Activated CD8-positive, alpha-beta memory T cell treated with anti-CD3 and anti-CD28 coated beads for 36 hours (primary cell): Measurements from ENCODE around the gene PIM1. TPM values are rescaled to one million over a fixed set of nuclear protein-coding genes. Genes with fewer than 3 reads are reported as not detected.

Source experiments
- CTCF ChIA-PET: fragments of 350-600 bp; sonication (Branson Sonifier 250); formaldehyde crosslinking; loops from one replicate; lab custom pipeline; 2021; ENCODE audit warnings: antibody characterized with exemption; lab: Charles Lee
- POLR2A ChIA-PET: fragments of 350-600 bp; sonication (Branson Sonifier 250); formaldehyde crosslinking; loops from one replicate; lab custom pipeline; 2021; ENCODE audit warnings: antibody characterized with exemption; lab: Charles Lee
- total RNA-seq, 2 experiments: library from RNA; stranded (reverse); gene quantifications; one replicate each; pipeline ENCODE4 v1.2.3, GENCODE V29; 2021

The PIM1 gene
- total RNA-seq, 2 experiments from 2014 or later: 135 to 139 TPM

DNA sequence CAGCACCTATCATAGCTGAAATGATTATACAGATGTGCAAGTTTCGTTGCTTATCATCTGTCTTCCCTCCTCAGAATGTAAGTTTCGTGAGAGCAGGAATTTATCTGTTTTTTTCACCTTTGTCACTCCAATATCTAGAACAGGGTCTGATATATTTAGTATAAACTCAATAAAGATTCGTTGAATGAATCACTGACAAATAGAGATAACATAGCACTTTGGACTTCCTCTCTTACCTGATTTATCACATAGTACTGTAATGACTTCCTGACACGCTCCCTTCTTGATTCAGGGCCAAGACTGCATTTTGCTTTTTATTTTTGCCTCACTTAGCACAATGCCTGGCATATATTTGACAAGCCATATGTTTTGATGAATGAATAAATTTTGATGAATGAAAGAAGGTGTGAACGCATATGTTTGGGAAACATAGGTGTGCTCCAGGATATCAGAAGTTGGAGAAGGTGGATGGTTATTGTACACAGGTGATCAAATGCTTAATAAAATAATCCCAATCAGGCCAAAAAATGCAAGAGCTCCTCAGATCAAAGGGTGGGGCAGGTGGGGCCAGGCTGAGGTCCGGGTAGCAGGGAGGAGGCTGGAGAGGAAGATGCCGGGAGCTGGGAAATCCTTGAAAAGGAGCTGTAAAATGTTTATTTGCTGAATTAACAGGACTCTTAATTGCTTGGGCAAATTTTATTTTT, 33.0 kb downstream of the PIM1 start:
- ChIA-PET POLR2A (interaction anchor here (0.6 kb wide), 4 partner anchors 27 to 151 kb away, joined by 3 to 4 read pairs (median 4); no protein-coding TSS in a partner anchor), CTCF (interaction anchor here (0.7 to 23.6 kb wide), 3 partner anchors 27 to 196 kb away, joined by 3 to 444 read pairs (median 12); no protein-coding TSS in a partner anchor)

DNA sequence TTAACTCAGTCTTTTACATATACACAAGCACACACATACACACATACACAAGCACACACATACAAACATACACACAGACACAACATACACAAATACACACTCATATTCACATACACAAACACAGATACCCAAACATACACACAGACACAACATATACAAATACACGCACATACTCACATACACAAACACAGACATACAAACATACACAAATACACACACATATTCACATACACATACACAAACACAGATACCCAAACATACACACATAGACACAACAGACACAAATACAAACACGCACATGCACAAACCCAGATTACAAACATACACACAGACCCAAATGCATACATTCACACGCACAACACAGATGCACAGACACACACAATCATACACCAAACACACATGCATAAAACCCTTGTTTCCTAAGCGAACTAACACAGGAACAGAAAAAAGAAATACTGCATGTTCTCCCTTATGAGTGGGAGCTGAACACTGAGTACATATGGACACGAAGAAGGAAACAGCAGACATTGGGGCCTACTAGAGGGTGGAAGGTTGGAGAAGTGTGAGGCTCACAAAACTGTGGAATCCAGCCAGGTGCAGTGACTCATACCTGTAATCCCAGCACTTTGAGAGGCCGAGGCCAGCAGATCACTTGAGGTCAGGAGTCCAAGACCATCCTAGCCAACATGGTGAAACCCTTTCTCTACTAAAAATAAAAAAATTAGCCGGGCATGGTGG, 34.2 kb downstream of the PIM1 start:
- ChIA-PET POLR2A (interaction anchor here (1.6 kb wide), 1 partner anchor 31 kb away, joined by 4 read pairs; no protein-coding TSS in a partner anchor), CTCF (interaction anchor here (0.7 to 23.6 kb wide), 5 partner anchors 28 to 197 kb away, joined by 3 to 444 read pairs (median 12); no protein-coding TSS in a partner anchor)

DNA sequence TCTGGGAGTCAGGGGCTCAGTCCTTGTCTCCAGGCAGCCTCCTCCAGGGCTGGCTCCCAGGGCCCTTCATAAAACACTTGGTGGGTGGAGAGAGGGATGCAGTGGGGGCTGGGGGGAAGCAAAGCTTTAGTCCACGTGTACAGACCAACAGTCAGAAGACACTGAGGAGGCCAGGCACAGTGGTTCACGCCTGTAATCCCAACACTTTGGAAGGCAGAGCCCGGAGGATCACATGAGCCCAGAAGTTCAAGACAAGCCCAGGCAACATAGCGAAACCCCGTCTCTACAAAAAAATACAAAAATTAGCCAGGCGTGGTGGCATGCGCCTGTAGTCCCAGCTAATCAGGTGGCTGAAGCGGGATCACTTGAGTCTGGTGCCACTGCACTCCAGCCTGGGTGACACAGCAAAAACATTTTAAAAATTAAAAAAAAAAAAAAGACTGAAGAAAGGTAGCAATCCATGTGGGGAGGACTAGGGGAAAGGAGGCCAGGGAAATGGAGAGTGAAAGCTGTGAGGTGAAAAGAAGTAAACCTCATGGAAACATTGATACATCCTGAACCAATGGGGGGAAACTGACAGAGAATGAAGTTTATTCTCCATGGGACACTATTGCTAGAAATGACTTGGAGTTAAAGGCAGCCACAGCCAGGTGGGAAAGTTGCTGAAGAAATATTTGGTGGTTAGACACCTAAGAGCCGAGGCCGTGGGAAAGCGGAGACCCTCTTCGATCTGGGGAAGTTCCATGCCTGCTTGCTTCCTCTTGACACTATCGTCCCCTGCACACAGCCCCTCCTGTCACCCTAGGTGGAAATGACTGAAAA, 35.4 kb downstream of the PIM1 start:
- ChIA-PET CTCF (interaction anchor here (0.5 to 23.6 kb wide), 11 partner anchors 16 to 440 kb away, joined by 3 to 444 read pairs (median 4); no protein-coding TSS in a partner anchor), POLR2A (interaction anchor here (0.5 to 1.6 kb wide), 4 partner anchors 30 to 189 kb away, joined by 3 to 4 read pairs (median 4); no protein-coding TSS in a partner anchor)

DNA sequence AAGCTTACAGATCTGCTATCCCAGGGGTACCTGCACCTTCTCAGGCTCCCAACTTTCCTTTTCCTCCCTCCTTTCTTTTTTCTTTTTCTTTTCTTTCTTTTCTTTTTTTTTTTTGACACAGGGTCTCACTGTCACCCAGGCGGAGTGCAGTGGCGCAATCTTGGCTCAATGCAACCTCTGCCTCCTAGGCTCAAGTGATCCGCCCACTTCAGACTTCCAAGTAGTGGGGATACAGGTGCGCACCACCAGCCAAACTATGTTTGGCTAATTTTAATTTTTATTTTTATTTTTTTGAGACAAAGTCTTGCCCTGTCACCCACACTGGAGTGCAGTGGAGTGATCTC, 36.0 kb downstream of the PIM1 start:
- POLR2A ChIA-PET: interaction anchor here (0.5 to 1.6 kb wide), 2 partner anchors 30 to 33 kb away, joined by 4 read pairs; no protein-coding TSS in a partner anchor
- CTCF ChIA-PET: interaction anchor here (0.5 to 23.6 kb wide), 9 partner anchors 16 to 440 kb away, joined by 3 to 444 read pairs (median 4); no protein-coding TSS in a partner anchor

DNA sequence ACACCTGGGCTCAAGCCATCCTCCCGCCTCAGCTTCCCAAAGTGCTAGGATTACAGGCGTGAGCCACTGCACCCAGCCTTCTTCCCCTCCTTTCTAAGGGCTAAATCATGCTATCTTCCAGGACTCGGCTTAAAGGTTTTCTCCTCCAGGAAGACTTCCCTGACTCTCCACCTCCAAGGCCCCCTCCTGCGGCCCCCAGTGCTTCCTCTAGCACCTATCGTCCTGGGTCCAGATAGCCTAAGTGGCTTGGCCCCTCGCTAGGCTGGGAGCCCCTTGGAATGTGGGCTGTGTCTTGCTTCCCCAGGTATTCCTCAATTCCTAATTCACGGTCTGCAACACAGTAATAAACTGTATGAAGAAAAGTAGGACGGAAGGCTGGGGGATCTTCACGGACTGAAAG, 36.7 kb downstream of the PIM1 start:
- ChIA-PET POLR2A (no interaction called here), CTCF (interaction anchor here (0.8 to 23.6 kb wide), 7 partner anchors 16 to 439 kb away, joined by 3 to 444 read pairs (median 6); partner anchors contain the start of gene PIM1)

DNA sequence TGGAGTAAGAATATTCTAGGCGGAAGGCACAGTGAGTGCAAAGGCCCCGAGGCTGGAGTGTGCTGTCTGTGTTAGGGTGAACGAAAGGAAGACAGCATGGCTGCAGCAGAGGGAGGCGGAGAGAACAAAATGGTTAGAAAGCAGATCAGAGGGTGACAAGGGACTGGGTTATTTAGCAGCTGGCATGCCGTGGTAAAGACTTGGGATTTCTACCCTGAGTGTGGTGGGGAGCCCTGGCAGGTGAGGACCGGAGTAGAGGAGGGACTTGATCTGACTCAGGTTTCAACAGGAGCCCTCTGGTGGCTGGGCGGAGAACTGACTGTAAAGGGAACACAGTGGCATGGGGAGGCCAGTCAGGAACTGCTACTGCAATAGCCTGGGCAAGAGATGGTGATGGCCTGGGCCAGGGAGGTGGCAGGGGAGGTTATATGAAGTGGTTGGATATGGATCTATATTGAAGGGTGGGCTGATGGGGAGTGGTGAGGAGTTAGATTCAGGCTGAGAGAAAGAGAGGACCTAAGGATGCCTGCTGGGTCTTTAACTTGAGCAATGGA, 38.0 kb downstream of the PIM1 start:
- POLR2A ChIA-PET: interaction anchor here (1.0 kb wide), 2 partner anchors 24 to 35 kb away, joined by 3 to 6 read pairs; no protein-coding TSS in a partner anchor
- CTCF ChIA-PET: interaction anchor here (1.1 to 23.6 kb wide), 9 partner anchors 9 to 440 kb away, joined by 3 to 444 read pairs (median 18); partner anchors contain the start of genes C6orf89 and PIM1

DNA sequence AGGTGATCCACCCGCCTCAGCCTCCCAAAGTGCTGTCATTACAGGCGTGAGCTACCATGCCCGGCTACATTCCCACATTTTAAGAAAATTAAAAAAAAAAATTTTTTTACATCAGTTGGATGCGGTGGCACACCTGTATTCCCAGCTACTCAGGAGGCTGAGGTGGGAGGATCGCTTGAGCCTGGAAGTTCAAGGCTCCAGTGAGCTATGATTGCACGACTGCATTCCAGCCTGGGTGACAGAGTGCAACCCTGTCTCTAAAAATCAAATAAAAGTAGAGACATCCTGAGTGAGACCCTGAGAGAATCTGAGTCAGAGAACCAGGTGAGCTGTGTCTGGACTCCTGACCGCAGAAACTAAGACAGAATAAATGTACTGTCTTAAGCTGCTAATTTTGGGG, 38.8 kb downstream of the PIM1 start:
- POLR2A ChIA-PET: interaction anchor here (0.8 to 2.0 kb wide), 4 partner anchors 35 to 180 kb away, joined by 4 to 7 read pairs (median 4); no protein-coding TSS in a partner anchor
- CTCF ChIA-PET: interaction anchor here (0.8 to 23.6 kb wide), 13 partner anchors 18 to 333 kb away, joined by 3 to 444 read pairs (median 11); partner anchors contain the start of genes C6orf89 and PIM1

DNA sequence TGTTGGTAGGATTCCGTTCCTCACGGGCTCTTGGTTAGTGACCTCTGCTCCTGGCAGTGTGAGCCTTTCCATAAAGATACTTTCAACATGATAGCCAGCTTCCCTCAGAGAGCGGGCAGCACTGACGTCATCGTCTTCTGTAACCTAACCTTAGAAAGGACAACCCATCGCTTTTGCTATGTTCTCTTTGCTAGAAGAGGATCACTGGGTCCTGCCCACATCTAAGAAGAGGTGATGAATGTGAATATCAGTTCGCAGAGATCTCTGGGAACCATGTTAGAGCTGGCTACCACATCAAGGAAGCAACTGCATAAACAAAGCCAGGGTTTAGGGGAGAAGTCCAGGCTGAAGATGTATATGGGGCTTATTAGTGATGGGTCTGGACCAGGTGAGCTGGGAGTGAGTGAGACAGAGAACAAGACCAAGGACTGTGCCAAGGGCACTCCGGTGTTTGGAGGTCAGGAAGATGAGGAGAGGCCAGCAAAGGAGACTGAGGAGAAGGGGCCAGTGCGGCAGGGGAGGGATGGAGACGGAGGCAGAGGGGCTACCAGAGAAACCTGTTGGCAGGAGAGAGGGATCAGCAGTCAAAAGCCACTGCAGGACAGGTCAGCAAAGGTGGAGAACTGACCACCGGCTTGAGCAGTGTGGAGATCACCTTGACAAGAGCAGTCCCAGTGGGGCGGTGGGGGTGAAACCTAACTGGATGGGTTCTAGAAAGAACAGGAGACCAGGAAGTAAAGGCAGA, 39.7 kb downstream of the PIM1 start:
- ChIA-PET POLR2A (interaction anchor here (0.8 to 2.0 kb wide), 7 partner anchors 36 to 224 kb away, joined by 3 to 7 read pairs (median 4); partner anchors contain the start of gene MTCH1), CTCF (interaction anchor here (0.7 to 23.6 kb wide), 28 partner anchors 11 to 334 kb away, joined by 3 to 444 read pairs (median 4); partner anchors contain the start of genes C6orf89, MTCH1, PIM1 and TBC1D22B)

DNA sequence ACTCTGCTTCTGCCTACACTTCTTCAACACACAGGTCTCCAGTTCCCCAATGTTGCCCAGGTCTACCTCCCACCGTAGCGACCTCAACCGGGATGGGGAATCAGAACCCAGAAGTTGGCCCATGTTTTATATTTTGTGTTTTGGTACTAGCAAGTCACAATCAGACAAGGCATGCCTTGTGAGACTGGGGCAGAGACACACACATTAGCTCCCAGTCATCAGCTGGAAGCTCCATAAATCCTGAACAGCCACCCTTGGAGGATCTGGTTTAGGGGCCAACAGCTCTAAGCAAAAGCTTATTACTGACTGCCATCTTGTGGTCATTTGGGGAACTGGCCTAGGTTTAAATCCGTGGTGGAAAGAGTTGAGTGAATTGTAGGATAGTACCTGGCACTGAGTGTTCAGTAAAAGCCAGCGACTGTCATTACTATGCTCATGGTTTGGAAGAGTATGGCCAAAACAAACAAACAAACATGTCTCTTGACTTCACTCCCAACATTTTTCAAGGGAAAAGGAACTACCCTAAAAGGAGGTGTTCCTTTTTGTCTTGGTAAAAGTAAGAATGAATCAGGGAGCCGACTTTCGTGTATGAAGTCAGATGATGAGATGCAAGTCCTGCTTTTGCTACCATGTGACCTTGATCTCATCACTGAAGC, 40.5 kb downstream of the PIM1 start:
- POLR2A ChIA-PET: interaction anchor here (0.8 to 2.0 kb wide), 5 partner anchors 37 to 225 kb away, joined by 3 to 7 read pairs (median 3); partner anchors contain the start of gene MTCH1
- CTCF ChIA-PET: interaction anchor here (0.7 to 23.6 kb wide), 24 partner anchors 10 to 325 kb away, joined by 3 to 444 read pairs (median 4); partner anchors contain the start of genes C6orf89, MTCH1, PIM1 and TBC1D22B

DNA sequence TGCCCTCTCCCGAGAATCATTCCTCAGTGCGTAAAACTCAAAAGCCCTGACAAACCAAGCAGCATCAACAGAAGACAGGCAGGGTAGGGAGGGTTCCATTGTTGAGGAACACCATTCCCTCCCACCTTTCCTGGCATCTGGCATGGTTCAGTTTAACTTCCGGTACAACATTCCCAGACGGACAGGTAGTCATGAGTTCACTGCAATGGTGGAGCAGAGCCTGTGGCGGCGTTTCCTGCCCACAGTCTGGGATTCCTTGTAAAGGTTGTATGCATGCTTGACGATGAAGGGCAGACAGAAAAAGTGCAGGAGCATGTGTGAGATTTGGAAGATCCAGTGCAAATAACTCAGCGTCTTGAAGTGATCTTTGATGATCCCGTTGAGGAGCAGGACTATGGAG, 42.3 kb downstream of the PIM1 start:
- POLR2A ChIA-PET: no interaction called here
- CTCF ChIA-PET: interaction anchor here (0.8 to 23.6 kb wide), 4 partner anchors 8 to 186 kb away, joined by 3 to 444 read pairs (median 4); no protein-coding TSS in a partner anchor

DNA sequence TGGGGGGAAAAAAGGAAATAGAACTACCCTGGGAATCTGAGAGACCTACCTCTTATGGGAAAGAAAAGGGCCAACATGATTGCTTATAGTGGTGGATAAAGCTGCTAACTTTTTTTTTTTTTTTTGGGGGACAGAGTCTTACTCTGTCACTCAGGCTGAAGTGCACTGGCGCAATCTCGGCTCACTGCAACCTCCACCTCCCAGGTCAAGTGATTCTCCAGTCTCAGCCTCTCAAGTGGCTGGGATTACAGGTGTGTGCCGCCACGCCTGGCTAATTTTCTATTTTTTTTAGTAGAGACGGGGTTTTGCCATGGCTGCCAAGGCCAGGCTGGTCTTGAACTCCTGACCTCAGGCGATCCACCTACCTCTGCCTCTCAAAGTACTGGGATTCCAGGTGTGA, 48.1 kb downstream of the PIM1 start:
- CTCF ChIA-PET: no interaction called here

DNA sequence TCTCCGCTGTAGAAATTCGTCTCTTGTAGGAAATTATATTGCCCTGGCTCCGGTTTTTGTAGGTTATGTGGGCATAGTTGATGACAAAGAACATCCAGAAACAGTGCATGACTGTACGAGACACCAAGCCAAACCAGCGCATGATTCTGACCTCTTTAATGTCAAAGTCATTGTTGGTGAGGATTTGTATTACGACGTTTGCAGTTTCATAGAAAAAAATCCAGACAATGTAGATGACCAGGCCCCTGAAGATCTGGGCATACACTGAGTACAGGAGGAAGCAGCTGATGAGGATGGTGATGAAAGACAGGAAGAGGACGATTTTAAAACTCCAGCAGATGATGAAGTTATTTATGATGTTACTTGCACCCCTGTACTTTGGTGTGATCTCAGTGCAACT, 48.6 kb downstream of the PIM1 start:
- CTCF ChIA-PET: no interaction called here

More for the DNA sequence above, 48.1 kb downstream of the PIM1 start:
- POLR2A ChIA-PET: no interaction called here

DNA sequence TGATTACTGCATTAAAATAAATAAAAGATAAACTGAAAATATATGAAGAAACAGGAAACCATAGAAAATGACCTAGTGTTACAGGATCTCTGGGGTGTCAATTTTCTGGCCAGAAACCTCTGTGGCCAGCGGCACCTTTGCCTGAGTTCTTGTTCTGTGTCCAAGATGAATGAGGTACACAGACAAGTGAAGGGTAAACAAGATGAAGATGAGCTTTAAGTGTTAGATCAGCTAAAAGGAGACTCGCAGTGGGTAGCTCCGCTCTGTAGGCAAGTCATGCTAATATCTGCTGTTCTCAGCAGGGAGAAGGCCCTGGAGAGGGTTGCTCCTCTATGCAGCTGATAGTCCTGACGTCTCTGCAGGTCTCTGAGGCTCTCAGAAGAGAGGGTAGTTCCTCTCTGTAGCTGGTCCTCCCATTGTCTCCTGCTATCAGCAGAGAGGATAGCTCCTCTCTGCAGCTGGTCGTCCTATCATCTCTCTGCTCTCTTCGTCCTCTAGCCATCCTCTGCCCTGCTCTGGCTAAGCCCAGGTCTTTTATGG, 51.7 kb downstream of the PIM1 start:
- POLR2A ChIA-PET: no interaction called here
- CTCF ChIA-PET: interaction anchor here (1.1 to 3.1 kb wide), 4 partner anchors 16 to 456 kb away, joined by 3 to 12 read pairs (median 5); no protein-coding TSS in a partner anchor

More for the DNA sequence above, 48.6 kb downstream of the PIM1 start:
- POLR2A ChIA-PET: no interaction called here

DNA sequence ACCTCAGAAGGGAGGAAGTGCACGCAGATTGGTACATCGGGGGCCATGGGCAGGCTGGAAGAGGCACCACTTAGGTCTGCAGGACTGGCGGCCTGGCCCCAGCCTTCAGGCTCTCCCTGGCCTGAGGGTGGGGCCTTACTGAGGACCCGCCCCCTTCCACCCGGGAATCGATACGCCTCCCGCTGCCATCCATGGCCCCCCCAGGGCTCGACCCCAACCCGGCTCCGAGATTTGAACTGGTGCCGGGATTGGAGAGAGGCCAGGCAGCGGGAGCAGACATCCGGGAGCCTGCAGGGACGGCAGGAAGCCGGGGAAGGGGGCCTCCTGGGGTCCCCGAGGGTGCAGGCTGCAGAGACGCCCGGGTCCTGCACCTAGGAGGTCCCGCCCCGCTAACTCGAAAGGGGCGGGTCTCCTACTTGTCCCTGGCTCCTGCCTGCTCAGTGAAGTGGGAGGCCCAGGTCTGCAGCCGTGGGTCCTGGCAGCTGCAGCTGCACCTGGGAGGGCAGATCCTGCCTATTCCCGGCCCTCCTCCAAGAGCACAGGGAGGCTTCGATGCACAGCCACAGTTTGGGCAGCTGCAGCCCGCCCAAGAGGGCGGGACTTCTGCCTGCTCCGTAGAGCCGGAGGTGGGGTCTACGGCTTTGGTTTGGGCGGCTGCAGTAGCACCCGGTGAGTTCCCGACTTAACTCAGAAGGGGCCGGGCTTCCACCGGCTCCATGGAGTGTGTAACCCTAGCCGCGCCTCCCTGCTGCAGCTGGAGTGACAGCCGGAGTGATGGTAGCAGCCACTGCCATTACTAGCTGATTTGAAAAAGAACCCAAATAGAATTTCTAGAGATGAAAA, 52.4 kb downstream of the PIM1 start:
- POLR2A ChIA-PET: interaction anchor here (1.0 kb wide), 1 partner anchor 49 kb away, joined by 3 read pairs; no protein-coding TSS in a partner anchor
- CTCF ChIA-PET: interaction anchor here (0.6 to 3.1 kb wide), 6 partner anchors 14 to 320 kb away, joined by 3 to 12 read pairs (median 5); no protein-coding TSS in a partner anchor

DNA sequence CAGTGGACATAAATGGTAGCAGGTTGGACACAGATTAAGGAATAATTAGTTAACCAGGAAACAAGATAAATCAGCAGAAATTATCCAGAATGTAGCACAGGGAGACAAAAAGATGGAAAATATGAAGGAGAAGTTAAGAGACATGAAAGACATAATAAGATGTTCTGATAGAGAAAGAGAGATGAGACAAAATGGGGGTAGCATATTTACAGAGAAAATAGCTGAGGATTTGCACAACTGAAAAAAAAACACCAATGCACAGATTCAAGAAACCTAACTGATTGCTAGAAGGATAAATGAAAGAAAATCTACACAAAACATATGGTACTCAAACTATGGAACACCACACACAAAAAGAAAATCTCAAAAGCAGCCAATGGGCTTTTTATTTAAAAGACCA, 53.0 kb downstream of the PIM1 start:
- ChIA-PET CTCF (interaction anchor here (1.4 to 1.6 kb wide), 2 partner anchors 13 to 204 kb away, joined by 3 to 5 read pairs; no protein-coding TSS in a partner anchor), POLR2A (interaction anchor here (1.0 kb wide), 1 partner anchor 50 kb away, joined by 3 read pairs; no protein-coding TSS in a partner anchor)
